ENCODE results near the gene SLC4A1AP. TPM values are rescaled to one million over a fixed set of nuclear protein-coding genes. Genes with fewer than 3 reads are reported as not detected.

SLC4A1AP gene
- polyA plus RNA-seq, 1 donor from 2014 or later = 47.9 TPM

DNA sequence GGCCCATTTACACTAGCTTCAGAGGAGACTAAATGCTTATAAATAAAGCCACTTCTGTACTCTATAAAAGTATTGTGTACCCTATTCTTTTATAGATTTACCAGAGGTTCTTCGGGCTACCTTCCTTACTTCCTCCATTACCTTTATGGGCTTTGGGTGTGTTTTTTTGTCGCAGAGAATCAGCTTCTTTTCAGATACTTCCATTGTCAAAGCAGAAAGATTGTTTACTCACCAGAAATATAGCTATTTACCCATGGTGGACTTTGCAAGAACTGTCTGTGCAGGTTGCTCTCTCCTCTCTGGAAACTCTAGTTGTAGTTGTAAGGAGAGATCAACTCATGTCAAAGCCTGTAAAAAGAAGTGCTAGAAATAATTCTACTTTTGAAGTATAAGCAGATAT lies 49.7 kb upstream of the SLC4A1AP start:
- H3F3A ChIP-seq (ENCODE audit: insufficient read depth, low read length, poor library complexity, severe bottlenecking) = no peaks in the 10 kb centered on the region
- no peaks in the 10 kb centered on the region for H3K36me3 ChIP-seq (ENCODE audit: insufficient read depth, low read length)
- H3K9ac ChIP-seq (ENCODE audit: low read length) = no peak overlapping the region
- no peaks in the 10 kb centered on the region for H3K9me3 ChIP-seq (ENCODE audit: low read length)
- no peak overlapping the region for H3K27ac ChIP-seq (ENCODE audit: low read length)
- H3K79me2 ChIP-seq (replicated peaks; ENCODE audit: insufficient read depth, low read length) = no peaks in the 10 kb centered on the region
- H2AFZ ChIP-seq (ENCODE audit: low read depth, low read length) = no peak overlapping the region
- H3K4me2 ChIP-seq (ENCODE audit: low read length) = no peak overlapping the region
- no peaks in the 10 kb centered on the region for H3K9me2 ChIP-seq (ENCODE audit: insufficient read depth, low read length)
- H3K27me3 ChIP-seq (ENCODE audit: insufficient read depth, low read depth, low read length) = no peaks in the 10 kb centered on the region
- TF ChIP-seq TAF1 (IDR thresholded peaks at IDR 0.05; ENCODE audit: low read depth) (no peak), EZH2 (IDR thresholded peaks at IDR 0.05; ENCODE audit: borderline replicate concordance, insufficient read depth, low read length, poor library complexity, severe bottlenecking) (no peak), POLR2AphosphoS5 (IDR thresholded peaks at IDR 0.05) (no peak), CTCF (IDR thresholded peaks at IDR 0.05; ENCODE audit: poor library complexity, severe bottlenecking) (no peak), RAD21 (conservative IDR thresholded peaks at IDR 0.05) (no peak), EP300 (conservative IDR thresholded peaks at IDR 0.05; ENCODE audit: poor library complexity, severe bottlenecking) (no peak), REST (IDR thresholded peaks at IDR 0.05; ENCODE audit: borderline replicate concordance) (no peak), MXI1 (conservative IDR thresholded peaks at IDR 0.05; ENCODE audit: poor library complexity, severe bottlenecking) (no peak), SMC3 (conservative IDR thresholded peaks at IDR 0.05; ENCODE audit: poor library complexity) (no peak)
- no peaks in the 10 kb centered on the region for H4K20me1 ChIP-seq (ENCODE audit: insufficient read depth)
- no peak overlapping the region for H3K4me3 ChIP-seq (ENCODE audit: low read length)

DNA sequence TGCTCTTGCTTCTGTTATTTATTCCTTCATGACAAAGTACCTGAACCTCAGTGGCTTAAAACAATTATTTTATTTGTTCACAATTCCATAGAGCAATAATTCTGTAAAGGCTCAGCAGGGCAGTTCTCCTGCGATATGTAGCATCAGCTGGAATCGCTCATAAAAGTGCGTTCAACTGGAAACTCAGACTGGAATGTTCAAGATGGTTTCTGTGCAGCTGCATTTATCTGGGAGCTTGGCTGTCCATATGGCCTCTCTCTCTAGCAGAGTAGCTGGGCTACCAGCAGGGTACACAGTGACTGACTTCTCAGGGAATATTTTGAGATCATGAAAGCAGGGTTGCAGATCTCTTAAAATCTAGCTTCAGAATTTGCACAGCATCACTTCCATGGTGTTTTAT lies 48.4 kb upstream of the SLC4A1AP start:
- Histone ChIP-seq H3F3A (ENCODE audit: insufficient read depth, low read length, poor library complexity, severe bottlenecking) (no peaks in the 10 kb centered on the region), H3K4me3 (ENCODE audit: low read length) (no peak overlapping the region)

More for the DNA sequence above, 48.4 kb upstream of the SLC4A1AP start:
- no peaks in the 10 kb centered on the region for H3K9me2 ChIP-seq (ENCODE audit: insufficient read depth, low read length)
- no peak overlapping the region for H3K27ac ChIP-seq (ENCODE audit: low read length)
- no peaks in the 10 kb centered on the region for H4K20me1 ChIP-seq (ENCODE audit: insufficient read depth)
- no peaks in the 10 kb centered on the region for H3K9me3 ChIP-seq (ENCODE audit: low read length)
- TF ChIP-seq EZH2 (IDR thresholded peaks at IDR 0.05; ENCODE audit: borderline replicate concordance, insufficient read depth, low read length, poor library complexity, severe bottlenecking) = no peak
- no peak for TF ChIP-seq SMC3 (conservative IDR thresholded peaks at IDR 0.05; ENCODE audit: poor library complexity)
- no peak for TF ChIP-seq TAF1 (IDR thresholded peaks at IDR 0.05; ENCODE audit: low read depth)
- TF ChIP-seq CTCF (IDR thresholded peaks at IDR 0.05; ENCODE audit: poor library complexity, severe bottlenecking) = no peak
- no peak for TF ChIP-seq RAD21 (conservative IDR thresholded peaks at IDR 0.05)
- no peaks in the 10 kb centered on the region for H3K36me3 ChIP-seq (ENCODE audit: insufficient read depth, low read length)
- H3K9ac ChIP-seq (ENCODE audit: low read length) = no peak overlapping the region
- H2AFZ ChIP-seq (ENCODE audit: low read depth, low read length) = no peak overlapping the region
- H3K27me3 ChIP-seq (ENCODE audit: insufficient read depth, low read depth, low read length) = no peaks in the 10 kb centered on the region
- H3K4me2 ChIP-seq (ENCODE audit: low read length) = no peak overlapping the region
- no peaks in the 10 kb centered on the region for H3K79me2 ChIP-seq (replicated peaks; ENCODE audit: insufficient read depth, low read length)

Data from neural cell (in vitro differentiated cells).